Spleen (tissue), 11 donors: Measurements from ENCODE around the gene ADAMTSL3. TPM values are rescaled to one million over a fixed set of nuclear protein-coding genes. Genes with fewer than 3 reads are reported as not detected.
A peak's percentile ranks its signal among the peaks of the same experiment; 100 is the strongest.

Source experiments
- DNase-seq: peaks from one replicate; pipeline ENCODE4 v3.0.0-alpha.2; 2020
- H3K27ac ChIP-seq, 8 donors: fragments of 200-600 bp; sonication (generic) in 7 of 8; 1 replicate in 4 of 8; 2 replicates in 4 of 8; pipeline versions ENCODE4 v1.5.0 to v1.8.0; 2016 to 2021; ENCODE audit warnings: inconsistent platforms in 4 of 8, mild to moderate bottlenecking in 4 of 8, moderate library complexity in 1 of 8
- H3K27me3 ChIP-seq, 7 donors: fragments of 200-600 bp; sonication (generic) in 6 of 7; replicated peaks in 1 of 7; 1 replicate in 4 of 7; 2 replicates in 3 of 7; pipeline versions ENCODE4 v1.5.0 to v1.8.0; 2016 to 2021; ENCODE audit warnings: inconsistent platforms in 3 of 7, mild to moderate bottlenecking in 1 of 7
- H3K36me3 ChIP-seq, 6 donors: fragments of 200-600 bp; sonication (generic) in 5 of 6; 1 replicate in 4 of 6; 2 replicates in 2 of 6; pipeline versions ENCODE4 v1.5.0 to v1.8.0; 2016 to 2021; ENCODE audit warnings: inconsistent platforms in 2 of 6
- H3K4me1 ChIP-seq, 6 donors: fragments of 200-600 bp; sonication (generic) in 5 of 6; 1 replicate in 3 of 6; 2 replicates in 3 of 6; pipeline versions ENCODE4 v1.5.0 to v1.8.0; 2016 to 2021; ENCODE audit warnings: inconsistent platforms in 3 of 6
- H3K4me3 ChIP-seq, 8 donors: fragments of 200-600 bp; sonication (generic) in 7 of 8; 1 replicate in 4 of 8; 2 replicates in 4 of 8; pipeline versions ENCODE4 v1.5.0 to v1.8.0; 2016 to 2021; ENCODE audit warnings: inconsistent platforms in 4 of 8, mild to moderate bottlenecking in 4 of 8, moderate library complexity in 2 of 8
- H3K9me3 ChIP-seq, 8 donors: fragments of 200-600 bp; sonication (generic) in 7 of 8; 1 replicate in 4 of 8; 2 replicates in 4 of 8; pipeline versions ENCODE4 v1.5.0 to v1.8.0; 2016 to 2021; ENCODE audit warnings: inconsistent platforms in 4 of 8
- CTCF ChIP-seq, 11 experiments: fragments of 200-600 bp in 7 of 11; fragments of 450-650 bp in 4 of 11; sonication (generic) in 4 of 11; IDR thresholded peaks in 8 of 11; conservative IDR thresholded peaks in 3 of 11; 1 replicate in 7 of 11; 2 replicates in 4 of 11; pipeline versions ENCODE4 v1.4.0 to v1.8.0; 2016 to 2021; ENCODE audit warnings: antibody characterized with exemption in 11 of 11, inconsistent platforms in 4 of 11, mild to moderate bottlenecking in 1 of 11
- POLR2A ChIP-seq, 3 donors: fragments of 450-650 bp; IDR thresholded peaks; one replicate each; pipeline ENCODE4 v1.5.1; 2017; ENCODE audit warnings: antibody characterized with exemption in 3 of 3, mild to moderate bottlenecking in 1 of 3
- POLR2AphosphoS5 ChIP-seq, 3 donors: sonication (generic); formaldehyde crosslinking; IDR thresholded peaks; one replicate each; pipeline ENCODE4 v1.5.1; 2017; ENCODE audit warnings: antibody characterized with exemption in 3 of 3
- WGBS, 5 donors: extraction: QIAGEN DNeasy Blood & Tissue Kit in 3 of 5; methylation state at CpG; one replicate each; pipeline versions ENCODE4 v1.1.5 to v1.1.7; 2013 to 2018; 5-methylcytosine and 5-hydroxymethylcytosine counted together
- intact Hi-C: fragments of 100-400 bp; cut with DNase I; formaldehyde crosslinking; loops from one replicate; pipeline ENCODE4 v1.15.0; 2023; ENCODE audit warnings: low total_unique reads
- polyA plus RNA-seq, 3 donors: library from polyadenylated mRNA; stranded (reverse); fragments of 200-250 nt; gene quantifications; one replicate each; pipeline ENCODE4 v1.2.1, GENCODE V29; 2013
- total RNA-seq, 7 donors: library from RNA; depleted of rRNA in 3 of 7; stranded (reverse); fragments of >200 nt in 3 of 7; fragmentation: NEBNext Ultra II Directional in 4 of 7; extraction: Animal tissue kit (Norgen Biotek cat#: 25700) in 4 of 7; gene quantifications; one replicate each; pipeline versions ENCODE4 v1.1.0 to v1.2.1, GENCODE V29; 2016 to 2021
- donor health status: healthy with polysubstance abuse.
- donor health status: DM: no; HTN: no; CAD: no; lungs with moderate emphysema.
- donor health status: DM: no; HTN: no; CAD: no.
- donor health status: Bipolar disorder and iron deficiency.
- donor health status: healthy.
- donor health status: DM: no; HTN: no; CAD: no.
- donor health status: DM: yes; HTN: yes; CAD: no.

ADAMTSL3 gene
- total and polyA plus RNA-seq, 10 donors: 0.09 to 5.7 (median 2.9) TPM

GRCh38 chr15:83980637-83981036 is 326.7 kb downstream of the ADAMTSL3 start:
- intact Hi-C loops: no loop called here
- H3K9me3 ChIP-seq: peaks cover 0 to 17% (median 8%) of the 10 kb centered on the region in 8 donors
- no peaks in the 10 kb centered on the region for H3K4me1 ChIP-seq
- WGBS, 5 donors: 74 to 85% (median 76%) methylated on average over 4 of the region's 4 CpGs
- H3K36me3 ChIP-seq: no peaks in the 10 kb centered on the region
- H3K4me3 ChIP-seq: no peak overlapping the region
- DNase-seq: no peak
- no peaks in the 10 kb centered on the region for H3K27me3 ChIP-seq
- TF ChIP-seq POLR2AphosphoS5 (IDR thresholded peaks at IDR 0.05): no peak
- TF ChIP-seq CTCF (IDR thresholded peaks at IDR 0.05 in 8 of 11, conservative IDR thresholded peaks at IDR 0.05 in 3 of 11): no peak
- no peak for TF ChIP-seq POLR2A (IDR thresholded peaks at IDR 0.05)
- no peak overlapping the region for H3K27ac ChIP-seq

- intact Hi-C loops: no loop called here
- Histone ChIP-seq H3K27me3 (no peaks in the 10 kb centered on the region), H3K4me1 (no peaks in the 10 kb centered on the region), H3K9me3 (peaks cover 0 to under 1% (median 0%) of the 10 kb centered on the region in 8 donors), H3K4me3 (no peak overlapping the region), H3K27ac (no peak overlapping the region), H3K36me3 (no peaks in the 10 kb centered on the region)
- 88 to 92% (median 90%) methylated on average over 6 of the region's 6 CpGs for WGBS, 5 donors
- TF ChIP-seq POLR2AphosphoS5 (IDR thresholded peaks at IDR 0.05) (no peak), CTCF (IDR thresholded peaks at IDR 0.05 in 8 of 11, conservative IDR thresholded peaks at IDR 0.05 in 3 of 11) (no peak), POLR2A (IDR thresholded peaks at IDR 0.05) (no peak)
- no peak for DNase-seq
Observed at GRCh38 chr15:83982748-83983147, 328.8 kb downstream of the ADAMTSL3 start.

- WGBS, 5 donors: 54 to 68% (median 61%) methylated on average over 4 of the region's 4 CpGs
- Histone ChIP-seq H3K4me3 (no peak overlapping the region), H3K27ac (peak overlapping the region in 1 of 8 donors; percentile 20), H3K36me3 (no peaks in the 10 kb centered on the region), H3K4me1 (no peaks in the 10 kb centered on the region), H3K9me3 (no peaks in the 10 kb centered on the region), H3K27me3 (no peaks in the 10 kb centered on the region)
- no peak for DNase-seq
- TF ChIP-seq POLR2A (IDR thresholded peaks at IDR 0.05) (no peak), POLR2AphosphoS5 (IDR thresholded peaks at IDR 0.05) (no peak), CTCF (IDR thresholded peaks at IDR 0.05 in 8 of 11, conservative IDR thresholded peaks at IDR 0.05 in 3 of 11) (no peak)
- intact Hi-C loops: no loop called here
Observed at GRCh38 chr15:83983634-83984458, 329.9 kb downstream of the ADAMTSL3 start.

GRCh38 chr15:83984601-83985000 is 330.7 kb downstream of the ADAMTSL3 start:
- no peak for DNase-seq
- intact Hi-C loops: no loop called here

More at GRCh38 chr15:83984601-83985000, 330.7 kb downstream of the ADAMTSL3 start:
- Histone ChIP-seq H3K4me3 (no peak overlapping the region), H3K9me3 (no peaks in the 10 kb centered on the region), H3K27me3 (no peaks in the 10 kb centered on the region), H3K4me1 (no peaks in the 10 kb centered on the region), H3K36me3 (no peaks in the 10 kb centered on the region), H3K27ac (no peak overlapping the region)
- TF ChIP-seq POLR2A (IDR thresholded peaks at IDR 0.05): no peak
- no peak for TF ChIP-seq CTCF (IDR thresholded peaks at IDR 0.05 in 8 of 11, conservative IDR thresholded peaks at IDR 0.05 in 3 of 11)
- TF ChIP-seq POLR2AphosphoS5 (IDR thresholded peaks at IDR 0.05): no peak
